Measurements from ENCODE around the gene SIL1.

GRCh38 chr5:138951986-138952735, 246.0 kb downstream of the SIL1 start:
- TF ChIP-seq TCF12 (IDR thresholded peaks at IDR 0.05; ENCODE audit: low read depth) (no peak), TAF1 (IDR thresholded peaks at IDR 0.05; ENCODE audit: low read depth) (no peak)
